Measurements from ENCODE around the gene SELPLG. TPM values are rescaled to one million over a fixed set of nuclear protein-coding genes. Genes with fewer than 3 reads are reported as not detected.

SELPLG gene
- polyA plus RNA-seq, 1 donor, result 5.6 TPM

DNA sequence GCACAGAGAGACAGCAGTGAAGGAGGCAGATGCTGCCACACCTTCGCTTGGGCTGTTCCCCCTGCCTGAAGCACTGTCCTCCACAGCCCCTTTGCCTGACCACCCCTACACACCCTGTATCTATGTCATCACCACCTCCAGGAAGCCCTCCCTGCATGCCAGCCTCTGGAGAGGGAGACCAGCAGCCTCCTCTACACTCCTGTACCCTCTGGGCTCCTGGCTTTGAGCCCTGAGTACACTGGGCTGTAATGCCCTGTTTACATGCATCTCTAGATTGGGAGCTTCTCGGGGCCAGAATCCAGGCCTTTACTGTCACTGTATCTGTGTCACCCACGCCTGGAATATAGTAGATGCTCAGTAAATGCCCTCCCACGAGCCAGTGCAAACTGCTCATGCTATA, 30.0 kb downstream of the SELPLG start:
- Histone ChIP-seq H3K4me3 (ENCODE audit: low read length) (no peak overlapping the region), H3K36me3 (ENCODE audit: control insufficient read depth, insufficient read depth, low read length) (no peaks in the 10 kb centered on the region), H3K27ac (ENCODE audit: low read length) (no peak overlapping the region), H3K9me3 (ENCODE audit: control insufficient read depth, low read depth, low read length) (peaks cover 7% of the 10 kb centered on the region), H3K27me3 (ENCODE audit: control insufficient read depth, insufficient read depth, low read length) (no peaks in the 10 kb centered on the region), H3K4me1 (ENCODE audit: control insufficient read depth, insufficient read depth, low read length) (no peaks in the 10 kb centered on the region)
- DNase-seq, result no peak
- WGBS (ENCODE audit: insufficient coverage, low lambda C conversion rate), result no CpG with 5 or more reads among the region's 4 CpGs

DNA sequence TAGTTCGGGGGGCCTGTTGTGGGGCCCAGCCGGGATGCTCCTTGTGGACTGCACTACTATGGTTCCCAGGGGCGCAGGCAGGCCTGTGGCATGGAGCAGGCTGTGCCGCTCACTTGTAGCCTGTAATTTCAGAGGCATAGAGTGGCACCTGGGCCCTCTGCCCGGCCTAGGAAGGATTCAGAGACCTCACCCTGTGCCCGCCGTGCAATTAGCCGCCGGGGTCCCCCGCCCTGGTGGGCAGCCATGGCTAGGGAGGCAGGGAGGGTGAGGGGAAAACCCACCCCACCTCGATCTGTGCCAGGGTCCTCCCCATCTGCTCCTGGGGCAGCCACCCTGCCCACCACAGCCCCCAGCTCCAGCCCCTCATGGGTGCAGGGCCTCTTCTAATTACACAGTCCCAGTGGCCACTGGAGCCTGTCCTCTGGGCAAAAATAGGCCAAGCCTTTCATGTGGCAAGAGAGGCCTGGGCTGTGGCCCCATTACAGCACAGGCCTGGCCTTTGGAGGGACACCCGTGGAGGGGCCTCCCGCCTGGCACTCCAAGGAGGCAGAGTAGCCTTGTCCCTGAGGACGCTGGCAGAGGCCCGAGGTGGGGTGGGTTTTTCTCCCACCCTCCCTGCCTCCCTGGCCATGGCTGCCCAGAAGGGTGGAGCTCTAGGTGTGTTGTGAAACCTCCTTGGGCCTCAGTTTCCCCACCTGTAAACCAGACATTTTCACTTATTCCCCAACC, 30.6 kb downstream of the SELPLG start:
- no CpG with 5 or more reads among the region's 15 CpGs for WGBS (ENCODE audit: insufficient coverage, low lambda C conversion rate)
- no peaks in the 10 kb centered on the region for H3K4me1 ChIP-seq (ENCODE audit: control insufficient read depth, insufficient read depth, low read length)
- no peak for DNase-seq
- peaks cover 7% of the 10 kb centered on the region for H3K9me3 ChIP-seq (ENCODE audit: control insufficient read depth, low read depth, low read length)
- no peak overlapping the region for H3K4me3 ChIP-seq (ENCODE audit: low read length)
- no peaks in the 10 kb centered on the region for H3K27me3 ChIP-seq (ENCODE audit: control insufficient read depth, insufficient read depth, low read length)
- no peak overlapping the region for H3K27ac ChIP-seq (ENCODE audit: low read length)
- H3K36me3 ChIP-seq (ENCODE audit: control insufficient read depth, insufficient read depth, low read length), result no peaks in the 10 kb centered on the region

DNA sequence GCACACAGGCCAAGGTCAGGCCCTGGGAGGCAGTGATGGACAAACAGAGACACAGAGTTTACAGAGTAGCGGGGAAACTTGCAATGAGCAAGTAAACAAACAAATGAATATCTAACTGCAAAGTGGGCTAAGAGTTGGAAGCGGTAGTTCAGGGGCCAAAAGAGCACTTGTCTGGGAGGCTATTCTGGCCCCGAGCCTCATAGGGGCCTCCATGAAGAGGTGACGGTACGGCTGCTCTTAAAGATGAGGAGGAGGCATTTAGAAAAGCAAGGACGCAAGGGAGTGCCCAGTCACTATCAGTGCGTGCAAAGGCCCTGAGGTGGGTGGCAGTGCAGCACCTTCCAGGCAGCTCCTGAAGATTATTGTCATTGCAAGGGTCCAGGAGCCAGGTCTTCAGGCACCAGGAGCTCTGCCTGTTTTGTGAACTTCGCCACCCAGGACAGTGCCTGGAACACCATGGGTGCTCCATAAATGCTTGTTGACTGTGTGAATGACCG, 31.4 kb downstream of the SELPLG start:
- Histone ChIP-seq H3K4me3 (ENCODE audit: low read length) (no peak overlapping the region), H3K27me3 (ENCODE audit: control insufficient read depth, insufficient read depth, low read length) (no peaks in the 10 kb centered on the region), H3K36me3 (ENCODE audit: control insufficient read depth, insufficient read depth, low read length) (no peaks in the 10 kb centered on the region), H3K9me3 (ENCODE audit: control insufficient read depth, low read depth, low read length) (peaks cover 7% of the 10 kb centered on the region), H3K4me1 (ENCODE audit: control insufficient read depth, insufficient read depth, low read length) (no peaks in the 10 kb centered on the region), H3K27ac (ENCODE audit: low read length) (no peak overlapping the region)
- no peak for DNase-seq
- no CpG with 5 or more reads among the region's 9 CpGs for WGBS (ENCODE audit: insufficient coverage, low lambda C conversion rate)

DNA sequence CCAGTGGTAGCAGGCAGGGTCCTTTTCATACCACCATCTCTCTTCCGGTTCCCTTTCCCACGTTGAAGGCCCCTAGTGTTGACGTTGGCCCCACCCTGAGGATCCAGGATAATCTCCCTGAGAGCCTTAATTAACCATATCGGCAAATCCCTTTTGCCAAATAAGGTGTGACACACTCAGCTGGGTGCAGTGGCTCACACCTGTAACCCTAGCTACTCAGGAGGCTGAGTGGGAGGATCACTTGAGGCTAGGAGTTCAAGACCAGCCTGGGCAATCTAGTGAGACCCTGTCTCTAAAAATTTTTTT, 33.0 kb downstream of the SELPLG start:
- Histone ChIP-seq H3K27me3 (ENCODE audit: control insufficient read depth, insufficient read depth, low read length) (no peaks in the 10 kb centered on the region), H3K4me3 (ENCODE audit: low read length) (no peak overlapping the region), H3K27ac (ENCODE audit: low read length) (no peak overlapping the region), H3K9me3 (ENCODE audit: control insufficient read depth, low read depth, low read length) (peaks cover 2% of the 10 kb centered on the region), H3K36me3 (ENCODE audit: control insufficient read depth, insufficient read depth, low read length) (no peaks in the 10 kb centered on the region), H3K4me1 (ENCODE audit: control insufficient read depth, insufficient read depth, low read length) (no peaks in the 10 kb centered on the region)
- WGBS (ENCODE audit: insufficient coverage, low lambda C conversion rate), result no CpG with 5 or more reads among the region's 4 CpGs
- no peak for DNase-seq

DNA sequence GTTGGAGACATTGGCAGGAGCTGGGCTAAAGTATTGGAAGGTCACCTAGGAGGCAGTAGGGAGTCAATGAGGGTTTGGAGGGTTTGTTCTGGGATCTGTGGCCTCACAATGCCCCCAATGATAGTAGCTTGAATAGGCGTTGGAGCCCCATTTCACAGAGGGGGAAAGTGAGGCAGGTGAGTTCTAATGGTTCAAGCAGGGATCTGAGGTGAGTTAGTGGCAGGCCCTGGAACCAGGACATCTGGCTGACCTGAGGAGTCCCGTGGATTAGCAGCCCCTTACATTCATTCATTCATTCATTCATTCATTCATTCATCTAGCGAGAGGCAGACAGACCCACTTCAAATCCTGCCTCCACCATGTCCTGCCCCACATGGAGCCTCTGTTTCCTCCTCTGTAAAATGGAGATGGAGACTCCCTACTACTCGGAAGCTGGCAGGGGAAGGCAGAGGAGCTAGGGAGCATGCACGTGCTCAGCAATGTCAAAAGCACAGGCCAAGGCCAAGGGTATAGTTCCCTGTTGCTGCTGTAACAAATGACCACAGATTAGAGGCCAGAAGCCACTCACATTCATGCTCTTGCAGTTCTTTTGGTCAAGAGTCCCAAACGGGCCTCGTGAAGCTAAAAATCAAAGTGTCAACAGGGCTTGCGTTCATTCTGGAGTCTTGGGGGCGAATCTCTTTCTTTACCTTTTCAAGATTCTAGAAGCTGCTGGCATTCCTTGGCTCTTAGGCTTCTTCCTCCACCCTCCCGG, 33.6 kb downstream of the SELPLG start:
- no peaks in the 10 kb centered on the region for H3K27me3 ChIP-seq (ENCODE audit: control insufficient read depth, insufficient read depth, low read length)
- H3K4me3 ChIP-seq (ENCODE audit: low read length), result no peak overlapping the region
- DNase-seq, result no peak
- no peaks in the 10 kb centered on the region for H3K4me1 ChIP-seq (ENCODE audit: control insufficient read depth, insufficient read depth, low read length)
- no peak overlapping the region for H3K27ac ChIP-seq (ENCODE audit: low read length)
- H3K9me3 ChIP-seq (ENCODE audit: control insufficient read depth, low read depth, low read length), result no peaks in the 10 kb centered on the region
- no peaks in the 10 kb centered on the region for H3K36me3 ChIP-seq (ENCODE audit: control insufficient read depth, insufficient read depth, low read length)
- WGBS (ENCODE audit: insufficient coverage, low lambda C conversion rate), result 40% methylated on average over 1 of the region's 10 CpGs

DNA sequence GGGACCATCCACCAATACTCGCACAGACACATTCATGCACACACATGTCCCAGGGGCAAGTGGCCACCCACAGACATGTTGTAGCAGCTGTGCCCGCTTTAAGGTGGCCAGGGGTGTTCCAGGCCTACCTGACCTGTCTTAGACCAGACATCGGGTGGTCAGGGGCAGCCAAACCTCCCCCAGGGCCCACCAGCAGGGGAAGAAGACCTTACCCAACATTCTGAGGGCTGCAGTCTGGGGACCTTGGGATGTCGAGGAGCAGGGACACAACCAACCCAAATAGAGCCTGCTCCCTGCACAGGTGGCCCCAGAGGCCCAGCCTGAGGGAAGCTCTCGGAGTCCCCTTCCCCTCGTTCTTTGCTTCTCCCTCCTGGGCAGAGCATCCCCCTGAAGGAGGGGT, 34.2 kb downstream of the SELPLG start:
- Histone ChIP-seq H3K27me3 (ENCODE audit: control insufficient read depth, insufficient read depth, low read length) (no peaks in the 10 kb centered on the region), H3K9me3 (ENCODE audit: control insufficient read depth, low read depth, low read length) (no peaks in the 10 kb centered on the region), H3K4me3 (ENCODE audit: low read length) (no peak overlapping the region), H3K27ac (ENCODE audit: low read length) (no peak overlapping the region), H3K4me1 (ENCODE audit: control insufficient read depth, insufficient read depth, low read length) (no peaks in the 10 kb centered on the region), H3K36me3 (ENCODE audit: control insufficient read depth, insufficient read depth, low read length) (no peaks in the 10 kb centered on the region)
- no peak for DNase-seq
- no CpG with 5 or more reads among the region's 6 CpGs for WGBS (ENCODE audit: insufficient coverage, low lambda C conversion rate)

DNA sequence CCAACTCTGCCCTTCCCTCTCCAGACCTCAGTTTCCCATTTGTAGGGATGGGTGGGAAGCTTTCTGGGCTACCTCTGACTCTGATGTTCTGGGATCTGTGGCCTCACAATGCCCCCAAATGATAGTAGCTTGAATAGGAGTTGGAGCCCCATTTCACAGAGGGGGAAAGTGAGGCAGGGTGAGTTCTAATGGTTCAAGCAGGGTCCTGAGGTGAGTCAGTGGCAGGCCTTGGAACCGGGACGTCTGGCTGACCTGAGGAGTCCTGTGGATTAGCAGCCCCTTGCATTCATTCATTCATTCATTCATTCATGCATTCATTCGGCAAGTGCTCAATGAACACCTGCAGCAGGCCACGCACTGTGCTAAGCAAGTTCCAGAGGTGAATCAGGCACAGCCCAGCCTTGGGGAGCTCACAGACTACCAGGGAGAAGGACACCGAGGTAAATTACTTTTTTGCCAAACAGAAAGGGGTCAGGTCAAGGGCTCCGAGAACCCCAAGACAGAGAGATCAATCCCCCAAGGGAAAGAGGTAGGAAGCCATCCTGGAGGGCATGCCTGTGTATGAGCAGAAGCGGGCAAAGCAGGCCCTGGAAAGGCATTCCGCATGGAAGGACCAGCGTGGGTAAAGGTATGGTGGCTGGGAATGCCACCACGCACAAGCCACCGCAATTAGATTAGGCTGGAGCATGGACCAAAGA, 35.0 kb downstream of the SELPLG start:
- Histone ChIP-seq H3K9me3 (ENCODE audit: control insufficient read depth, low read depth, low read length) (no peaks in the 10 kb centered on the region), H3K36me3 (ENCODE audit: control insufficient read depth, insufficient read depth, low read length) (no peaks in the 10 kb centered on the region), H3K27me3 (ENCODE audit: control insufficient read depth, insufficient read depth, low read length) (no peaks in the 10 kb centered on the region), H3K4me3 (ENCODE audit: low read length) (no peak overlapping the region), H3K4me1 (ENCODE audit: control insufficient read depth, insufficient read depth, low read length) (no peaks in the 10 kb centered on the region), H3K27ac (ENCODE audit: low read length) (peak overlapping the region; percentile 2)
- DNase-seq, result no peak
- no CpG with 5 or more reads among the region's 11 CpGs for WGBS (ENCODE audit: insufficient coverage, low lambda C conversion rate)

DNA sequence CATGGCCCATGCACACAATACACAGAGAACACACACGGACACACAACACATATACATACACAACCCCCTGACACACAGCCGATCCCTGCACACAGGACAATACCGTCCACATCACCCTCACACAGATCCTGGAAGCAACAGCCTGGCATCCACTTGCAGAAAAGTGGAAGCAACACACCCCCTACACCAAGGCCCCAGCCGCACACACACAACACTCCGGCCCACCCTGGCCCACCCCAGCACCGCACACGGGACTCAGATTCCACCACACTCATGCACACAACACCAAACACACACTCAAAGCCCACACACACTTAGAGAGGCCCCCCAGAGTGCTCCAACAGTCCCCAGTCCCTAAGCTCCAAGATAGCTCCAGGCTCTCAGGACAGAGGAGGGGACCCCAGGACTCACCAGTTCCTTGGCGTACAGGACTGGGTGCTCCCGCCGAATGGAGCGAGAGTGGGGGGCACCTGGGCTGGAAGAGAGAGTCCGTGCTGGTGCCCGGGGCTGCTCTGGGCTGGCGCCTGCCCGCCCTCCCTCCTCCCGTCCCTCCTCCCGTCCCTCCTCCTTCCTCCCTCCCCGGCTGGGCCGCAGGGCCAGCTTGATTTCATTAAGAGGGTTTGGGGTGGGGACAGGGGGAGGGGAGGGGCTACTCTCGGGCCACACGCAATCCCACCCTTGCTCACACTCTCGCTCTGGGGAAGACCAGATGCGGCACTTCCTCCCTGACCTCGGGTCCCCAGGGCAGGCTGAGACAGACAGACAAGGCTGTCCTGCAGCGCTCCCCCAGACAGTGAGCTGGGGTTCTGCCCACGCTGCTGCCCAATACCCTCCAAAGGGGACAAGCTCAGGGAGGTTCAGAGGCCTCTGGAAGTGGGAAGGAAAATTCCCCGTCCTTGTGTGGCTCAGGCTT, 35.9 kb downstream of the SELPLG start, which contains the start of gene TMEM119:
TMEM119 (minus strand) TSS at position 526 of the 913 bp plus-strand sequence. CDS start 5,701 bp downstream, outside the sequence.
- no peaks in the 10 kb centered on the region for H3K4me1 ChIP-seq (ENCODE audit: control insufficient read depth, insufficient read depth, low read length)
- H3K9me3 ChIP-seq (ENCODE audit: control insufficient read depth, low read depth, low read length), result no peaks in the 10 kb centered on the region
- H3K27ac ChIP-seq (ENCODE audit: low read length), result peak within 1 kb of the TSS; percentile 33
- DNase-seq, result peak in 1 of 2 donors; percentile 29
- peak within 1 kb of the TSS; percentile 39 for H3K4me3 ChIP-seq (ENCODE audit: low read length)
- no CpG with 5 or more reads among the region's 27 CpGs for WGBS (ENCODE audit: insufficient coverage, low lambda C conversion rate)
- H3K36me3 ChIP-seq (ENCODE audit: control insufficient read depth, insufficient read depth, low read length), result no peaks in the 10 kb centered on the region
- H3K27me3 ChIP-seq (ENCODE audit: control insufficient read depth, insufficient read depth, low read length), result no peaks in the 10 kb centered on the region

DNA sequence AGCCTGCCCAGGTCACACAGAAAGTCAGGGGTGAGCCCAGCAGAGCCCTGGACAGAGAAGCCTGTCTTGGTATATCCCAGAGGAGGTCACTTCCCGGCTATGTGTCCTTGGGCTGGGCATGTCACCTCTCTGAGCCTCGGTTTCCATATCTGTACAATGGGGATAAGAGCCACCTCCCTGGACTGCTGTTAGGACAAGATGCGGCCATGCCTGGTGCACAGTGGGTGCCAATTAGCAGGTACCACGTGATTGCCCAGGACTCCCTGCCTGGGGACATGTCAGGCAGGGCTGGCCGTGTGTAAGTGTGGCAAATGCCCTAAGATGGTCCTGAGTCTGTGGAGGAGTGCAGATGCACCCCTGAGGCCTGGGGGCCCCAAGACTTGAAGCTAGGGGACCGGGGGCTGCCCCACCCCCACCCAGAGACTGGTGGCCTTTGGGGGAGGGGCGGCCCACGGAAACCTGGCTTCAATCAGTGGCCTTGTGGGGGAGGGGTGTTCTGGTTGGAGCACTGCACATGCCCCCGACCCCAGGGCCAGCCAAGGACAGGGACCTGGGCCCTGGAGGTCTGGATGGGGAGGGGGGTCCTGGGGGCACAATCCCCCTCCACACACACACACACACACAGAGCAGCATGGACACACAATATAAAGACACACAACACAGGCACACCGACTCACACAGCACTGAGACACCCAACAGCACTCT, 36.7 kb downstream of the SELPLG start:
- no CpG with 5 or more reads among the region's 10 CpGs for WGBS (ENCODE audit: insufficient coverage, low lambda C conversion rate)
- Histone ChIP-seq H3K4me3 (ENCODE audit: low read length) (peak overlapping the region; percentile 39), H3K27ac (ENCODE audit: low read length) (no peak overlapping the region), H3K27me3 (ENCODE audit: control insufficient read depth, insufficient read depth, low read length) (no peaks in the 10 kb centered on the region), H3K9me3 (ENCODE audit: control insufficient read depth, low read depth, low read length) (no peaks in the 10 kb centered on the region), H3K4me1 (ENCODE audit: control insufficient read depth, insufficient read depth, low read length) (no peaks in the 10 kb centered on the region), H3K36me3 (ENCODE audit: control insufficient read depth, insufficient read depth, low read length) (no peaks in the 10 kb centered on the region)
- no peak for DNase-seq
